Amniotic epithelial cell (primary cell): ENCODE data around the gene INHBC.

Experiments
- DNase-seq: peaks from one replicate; pipeline ENCODE4 v3.0.0-alpha.2; 2010; ENCODE audit warnings: low read depth

The INHBC gene

DNA sequence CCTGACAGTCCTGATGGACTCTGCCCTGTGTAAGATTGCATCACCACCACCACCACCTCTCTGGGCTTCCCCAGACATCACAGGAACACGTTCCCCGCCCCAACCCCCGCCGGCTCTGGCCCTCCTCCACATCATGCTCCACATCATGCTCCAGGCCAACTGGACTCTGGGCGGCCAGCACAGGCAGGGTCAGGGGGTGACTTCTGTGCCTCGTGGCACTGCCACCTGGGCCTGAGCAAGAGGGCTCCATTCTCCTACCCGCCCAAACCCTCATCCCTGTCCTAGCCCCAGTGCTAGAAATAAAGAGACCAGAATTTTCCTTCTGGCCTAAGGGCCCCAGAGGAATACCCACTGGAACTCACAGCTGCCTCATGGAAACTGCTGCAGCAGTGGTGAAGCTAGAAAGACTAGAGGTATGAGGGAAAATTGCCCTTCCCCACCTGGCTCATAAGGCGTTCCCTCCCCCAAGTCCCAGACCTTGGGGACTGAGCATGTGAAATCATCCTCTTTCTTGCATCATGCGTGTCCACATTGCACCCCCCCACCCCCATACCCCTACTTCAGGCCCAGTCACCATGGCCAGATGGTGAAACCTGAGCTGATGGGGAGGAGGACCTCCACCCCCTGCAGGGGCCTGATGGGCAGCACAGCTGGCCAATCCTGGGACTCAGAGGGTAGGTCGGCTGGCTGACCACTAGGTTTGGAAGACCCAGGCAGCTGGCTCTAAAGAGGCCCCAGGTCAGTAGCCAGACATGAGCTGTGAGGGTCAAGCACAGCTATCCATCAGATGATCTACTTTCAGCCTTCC, 20.2 kb downstream of the INHBC start, which contains the start of gene INHBE:
INHBE (plus strand) TSS at position 742 of the 808 bp plus-strand sequence. CDS start 230 bp downstream, outside the sequence.
- peak; percentile 74 for DNase-seq

DNA sequence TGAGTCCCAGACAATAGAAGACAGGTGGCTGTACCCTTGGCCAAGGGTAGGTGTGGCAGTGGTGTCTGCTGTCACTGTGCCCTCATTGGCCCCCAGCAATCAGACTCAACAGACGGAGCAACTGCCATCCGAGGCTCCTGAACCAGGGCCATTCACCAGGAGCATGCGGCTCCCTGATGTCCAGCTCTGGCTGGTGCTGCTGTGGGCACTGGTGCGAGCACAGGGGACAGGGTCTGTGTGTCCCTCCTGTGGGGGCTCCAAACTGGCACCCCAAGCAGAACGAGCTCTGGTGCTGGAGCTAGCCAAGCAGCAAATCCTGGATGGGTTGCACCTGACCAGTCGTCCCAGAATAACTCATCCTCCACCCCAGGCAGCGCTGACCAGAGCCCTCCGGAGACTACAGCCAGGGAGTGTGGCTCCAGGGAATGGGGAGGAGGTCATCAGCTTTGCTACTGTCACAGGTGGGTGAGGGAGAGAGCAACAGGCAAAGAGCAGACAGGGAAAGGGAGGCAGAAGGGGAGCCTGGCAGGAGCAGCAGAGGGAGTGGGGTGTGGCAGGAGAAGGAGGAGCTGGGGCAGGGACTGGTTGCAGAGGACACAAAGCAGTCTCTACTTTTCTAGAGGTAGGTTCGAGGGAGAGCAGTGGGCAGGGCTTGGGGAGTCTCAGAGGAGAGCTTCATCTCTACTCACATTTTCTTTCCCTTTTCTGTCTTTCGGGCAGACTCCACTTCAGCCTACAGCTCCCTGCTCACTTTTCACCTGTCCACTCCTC, 21.0 kb downstream of the INHBC start:
- no peak for DNase-seq

DNA sequence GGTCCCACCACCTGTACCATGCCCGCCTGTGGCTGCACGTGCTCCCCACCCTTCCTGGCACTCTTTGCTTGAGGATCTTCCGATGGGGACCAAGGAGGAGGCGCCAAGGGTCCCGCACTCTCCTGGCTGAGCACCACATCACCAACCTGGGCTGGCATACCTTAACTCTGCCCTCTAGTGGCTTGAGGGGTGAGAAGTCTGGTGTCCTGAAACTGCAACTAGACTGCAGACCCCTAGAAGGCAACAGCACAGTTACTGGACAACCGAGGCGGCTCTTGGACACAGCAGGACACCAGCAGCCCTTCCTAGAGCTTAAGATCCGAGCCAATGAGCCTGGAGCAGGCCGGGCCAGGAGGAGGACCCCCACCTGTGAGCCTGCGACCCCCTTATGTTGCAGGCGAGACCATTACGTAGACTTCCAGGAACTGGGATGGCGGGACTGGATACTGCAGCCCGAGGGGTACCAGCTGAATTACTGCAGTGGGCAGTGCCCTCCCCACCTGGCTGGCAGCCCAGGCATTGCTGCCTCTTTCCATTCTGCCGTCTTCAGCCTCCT, 21.6 kb downstream of the INHBC start:
- DNase-seq, result peak; percentile 29

DNA sequence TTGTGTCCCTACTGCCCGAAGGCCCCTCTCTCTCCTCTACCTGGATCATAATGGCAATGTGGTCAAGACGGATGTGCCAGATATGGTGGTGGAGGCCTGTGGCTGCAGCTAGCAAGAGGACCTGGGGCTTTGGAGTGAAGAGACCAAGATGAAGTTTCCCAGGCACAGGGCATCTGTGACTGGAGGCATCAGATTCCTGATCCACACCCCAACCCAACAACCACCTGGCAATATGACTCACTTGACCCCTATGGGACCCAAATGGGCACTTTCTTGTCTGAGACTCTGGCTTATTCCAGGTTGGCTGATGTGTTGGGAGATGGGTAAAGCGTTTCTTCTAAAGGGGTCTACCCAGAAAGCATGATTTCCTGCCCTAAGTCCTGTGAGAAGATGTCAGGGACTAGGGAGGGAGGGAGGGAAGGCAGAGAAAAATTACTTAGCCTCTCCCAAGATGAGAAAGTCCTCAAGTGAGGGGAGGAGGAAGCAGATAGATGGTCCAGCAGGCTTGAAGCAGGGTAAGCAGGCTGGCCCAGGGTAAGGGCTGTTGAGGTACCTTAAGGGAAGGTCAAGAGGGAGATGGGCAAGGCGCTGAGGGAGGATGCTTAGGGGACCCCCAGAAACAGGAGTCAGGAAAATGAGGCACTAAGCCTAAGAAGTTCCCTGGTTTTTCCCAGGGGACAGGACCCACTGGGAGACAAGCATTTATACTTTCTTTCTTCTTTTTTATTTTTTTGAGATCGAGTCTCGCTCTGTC, 22.3 kb downstream of the INHBC start:
- no peak for DNase-seq

DNA sequence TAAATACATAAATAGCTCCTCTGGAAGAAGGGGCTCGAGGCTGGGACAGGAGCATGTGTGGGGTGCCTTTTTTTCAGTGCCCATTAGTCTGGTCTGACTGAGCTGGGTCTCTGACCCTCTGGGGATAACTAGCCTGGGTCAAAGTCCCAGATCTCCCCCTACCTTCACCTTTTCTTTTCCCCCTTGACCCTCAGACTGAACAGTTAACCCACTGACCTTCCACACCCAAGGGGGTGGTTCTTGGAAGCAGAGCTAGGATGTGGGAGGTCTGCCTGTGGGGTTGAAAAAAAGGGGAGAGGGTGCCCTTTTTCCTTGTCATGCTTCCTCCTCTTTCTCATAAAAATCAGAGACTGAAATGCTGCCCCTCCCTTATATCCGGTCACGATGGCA, 24.1 kb downstream of the INHBC start:
- DNase-seq, result no peak

DNA sequence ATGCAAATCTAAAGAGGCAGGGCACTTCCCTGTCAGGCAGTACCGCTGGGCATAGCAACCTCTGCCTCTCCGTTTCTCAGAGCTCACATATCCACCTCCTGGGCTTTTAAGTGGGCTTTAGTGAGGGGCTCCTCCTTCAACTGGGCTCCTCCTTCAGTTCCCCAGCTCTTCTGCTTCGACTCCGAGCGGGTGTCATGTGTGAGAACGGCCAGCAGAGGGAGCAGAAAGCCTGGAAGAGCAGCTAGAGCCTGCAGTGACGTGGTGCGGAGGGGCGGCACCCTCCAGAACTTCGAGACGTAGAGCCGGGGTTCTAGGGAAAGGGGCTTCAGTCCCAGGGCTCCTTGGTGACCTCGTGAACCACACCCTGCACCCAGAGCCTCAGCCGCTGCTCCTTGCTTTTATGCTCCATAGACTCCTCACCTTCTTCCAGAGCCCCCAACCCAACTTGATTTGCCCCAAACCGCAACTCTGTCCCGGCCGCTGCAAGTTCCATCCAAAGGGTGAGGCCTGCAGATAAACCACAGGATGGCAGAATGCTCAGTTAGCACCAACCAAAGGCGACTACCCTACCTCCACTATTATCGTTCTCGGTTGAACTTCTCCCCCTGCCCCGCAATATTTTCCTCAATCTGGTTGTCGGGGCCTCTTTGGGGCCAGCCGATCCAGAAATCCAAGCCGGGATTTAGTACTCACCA, 24.6 kb downstream of the INHBC start:
- peak; percentile 91 for DNase-seq

DNA sequence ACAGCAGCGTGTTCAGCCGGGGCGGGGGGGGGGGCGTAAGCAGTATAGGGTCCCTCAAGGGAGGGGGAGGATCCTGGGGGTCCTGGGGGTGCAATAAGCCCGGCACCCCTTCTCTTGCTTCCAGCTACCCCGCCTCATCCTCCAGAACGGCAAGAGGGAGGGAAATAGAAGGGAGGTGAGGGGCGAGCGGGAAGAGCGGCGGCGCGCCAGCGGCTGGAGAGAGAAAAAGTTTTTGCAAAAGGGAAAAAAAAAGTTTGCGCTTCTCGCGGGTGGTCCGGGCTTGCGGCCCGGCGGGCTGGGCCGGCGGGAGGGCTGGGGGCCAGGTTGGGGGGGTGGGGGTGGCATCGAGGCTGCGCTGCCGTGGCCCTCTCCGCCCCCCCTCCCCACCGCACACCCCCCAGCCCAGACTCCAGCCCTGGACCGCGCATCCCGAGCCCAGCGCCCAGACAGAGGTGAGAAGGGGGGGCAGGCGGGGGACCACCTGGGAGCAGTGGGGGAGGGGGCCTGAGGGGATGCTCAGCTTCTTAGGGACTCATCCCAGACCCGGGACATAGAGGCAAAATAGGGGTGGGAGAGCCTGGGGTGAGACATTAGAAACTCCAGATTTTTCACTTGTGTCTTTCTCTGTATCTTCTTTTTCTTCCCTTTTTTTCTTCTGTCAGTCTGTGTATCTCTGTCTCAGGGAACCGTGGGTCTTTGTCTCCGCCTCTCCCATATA, 25.3 kb downstream of the INHBC start, which contains the start of gene GLI1:
GLI1 (plus strand) TSS at position 36 of the 718 bp plus-strand sequence. CDS start 3,907 bp downstream, outside the sequence.
- DNase-seq, result no peak

DNA sequence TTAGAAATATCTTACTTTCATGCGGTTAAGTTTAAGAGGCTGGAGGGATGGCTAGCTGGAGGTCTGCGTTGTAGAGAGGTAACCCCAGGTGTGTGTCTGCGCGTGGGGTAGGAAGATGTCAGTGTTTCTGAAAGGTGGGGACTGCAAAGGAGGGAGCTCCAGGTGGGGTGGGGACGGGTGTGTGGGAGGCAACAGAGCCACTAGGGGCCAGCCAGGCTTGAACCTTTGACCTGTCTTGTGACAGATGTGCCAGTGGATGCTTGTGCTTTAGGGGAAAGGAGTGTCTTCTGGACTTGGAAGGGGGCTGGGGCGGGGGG, 25.8 kb downstream of the INHBC start:
- no peak for DNase-seq

DNA sequence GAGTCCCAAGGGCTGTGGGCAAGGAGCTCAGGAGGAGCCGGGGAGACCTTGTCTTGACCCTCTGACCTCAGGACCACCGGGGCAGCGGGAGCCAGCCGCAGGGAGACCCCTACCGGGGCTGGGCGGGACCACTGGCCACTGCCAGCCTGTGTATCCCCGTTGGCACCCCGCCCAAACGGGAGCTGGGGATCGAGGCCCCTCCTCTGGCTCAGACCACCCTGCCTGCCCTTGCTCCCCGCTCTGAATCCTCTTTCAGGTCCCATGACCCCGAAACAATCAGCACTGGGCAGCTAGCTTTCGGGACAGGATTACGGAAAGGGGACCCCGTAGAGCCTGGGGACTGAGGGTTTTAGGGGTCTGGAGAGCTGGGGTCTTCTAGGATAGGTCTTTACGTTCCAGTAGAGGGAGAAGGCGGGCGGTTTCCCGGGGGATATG, 26.3 kb downstream of the INHBC start:
- no peak for DNase-seq

DNA sequence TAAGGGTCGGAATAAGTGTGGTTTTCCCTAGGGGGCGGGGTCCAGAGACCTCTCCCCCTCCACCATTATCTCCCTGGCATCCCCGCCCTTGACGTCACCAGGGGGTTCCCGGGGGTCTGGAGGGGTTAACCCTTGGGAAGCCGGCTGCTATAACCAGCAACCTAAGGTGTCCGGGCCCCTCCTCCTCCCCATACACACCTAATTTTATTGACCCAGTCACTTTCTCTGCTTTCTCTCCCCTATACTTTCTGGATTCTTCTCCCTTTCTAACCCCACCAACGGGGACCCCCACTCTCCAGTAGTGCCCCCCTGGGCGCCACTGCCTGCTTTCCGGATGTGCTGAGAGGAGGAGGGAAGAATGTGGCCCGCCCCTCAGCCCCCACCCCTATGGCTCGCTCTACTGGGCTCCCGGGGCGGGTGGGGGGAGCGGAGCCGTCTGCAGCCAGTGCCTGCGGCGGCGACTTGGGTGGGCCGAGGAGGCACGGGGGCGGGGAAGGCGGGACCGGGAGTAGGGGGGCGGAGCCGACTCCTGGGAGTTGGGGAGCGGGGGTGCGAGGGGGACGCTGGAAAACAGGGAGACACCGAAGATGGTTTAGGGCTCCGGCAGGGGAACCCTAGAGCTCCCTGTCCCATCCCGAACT, 26.8 kb downstream of the INHBC start:
- no peak for DNase-seq

DNA sequence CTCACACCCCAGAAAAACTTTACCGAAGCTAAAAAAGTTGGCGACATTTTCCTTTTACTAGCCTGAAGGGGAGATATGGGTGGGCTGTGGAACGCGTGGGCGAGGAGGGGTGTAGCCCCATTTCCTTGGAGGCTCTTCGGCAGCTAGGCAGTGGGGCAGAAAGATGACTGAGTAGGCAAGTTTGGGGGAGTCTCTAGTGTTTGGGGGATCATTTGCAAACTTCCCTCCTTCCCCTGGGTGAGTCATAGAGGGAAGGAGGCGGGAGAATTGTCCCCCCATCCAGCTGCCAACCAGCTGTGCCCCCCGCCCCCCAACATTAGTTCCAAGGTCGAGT, 27.3 kb downstream of the INHBC start:
- DNase-seq, result peak; percentile 14

DNA sequence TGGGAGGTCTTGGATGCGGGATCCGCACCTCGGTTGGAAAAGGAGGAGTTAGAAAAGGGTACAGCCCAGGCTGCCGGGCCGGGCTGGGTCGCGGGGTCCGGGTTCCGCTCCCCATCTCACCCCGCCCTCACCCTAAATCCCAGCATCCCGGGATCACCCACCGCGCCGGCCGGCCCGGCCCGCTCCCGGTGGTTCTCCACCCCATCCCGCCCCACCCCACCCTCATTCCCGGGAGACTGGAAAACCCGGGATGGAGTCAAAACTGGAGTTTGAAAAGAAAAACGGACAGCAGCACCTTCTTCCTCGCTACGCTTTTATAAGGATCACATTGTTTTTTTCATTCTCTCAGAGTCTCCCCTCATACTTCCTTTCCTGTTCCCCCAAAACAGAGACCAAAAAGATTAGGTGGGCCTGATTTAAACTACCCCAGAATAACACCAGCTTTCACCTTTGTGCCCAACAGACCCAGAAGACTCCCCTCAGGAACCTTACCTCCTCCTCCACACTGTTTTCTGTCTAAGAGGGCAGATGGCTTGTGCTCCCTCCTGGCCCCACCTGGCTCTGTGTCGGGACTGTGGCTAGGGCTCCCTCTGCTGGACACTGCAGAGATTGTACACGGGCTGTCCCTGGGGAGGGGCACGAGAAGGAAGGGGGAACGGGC, 27.8 kb downstream of the INHBC start:
- peak; percentile 78 for DNase-seq

DNA sequence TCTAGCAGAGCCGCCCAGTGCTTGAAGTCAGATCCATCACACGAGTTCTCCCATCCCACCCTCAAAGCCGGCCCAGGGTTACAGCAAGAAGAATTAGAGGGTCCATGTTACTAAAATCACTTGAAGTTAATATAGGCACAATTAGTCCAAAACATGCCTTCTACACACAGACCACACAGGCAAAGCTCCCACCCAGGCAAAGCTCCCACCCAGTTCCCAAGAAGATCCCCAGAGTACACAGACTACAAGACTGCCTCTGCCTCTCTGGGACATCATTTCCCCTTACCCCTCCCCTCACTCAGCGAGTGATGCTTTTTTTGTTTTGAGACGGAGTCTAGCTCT, 28.3 kb downstream of the INHBC start:
- DNase-seq, result no peak

DNA sequence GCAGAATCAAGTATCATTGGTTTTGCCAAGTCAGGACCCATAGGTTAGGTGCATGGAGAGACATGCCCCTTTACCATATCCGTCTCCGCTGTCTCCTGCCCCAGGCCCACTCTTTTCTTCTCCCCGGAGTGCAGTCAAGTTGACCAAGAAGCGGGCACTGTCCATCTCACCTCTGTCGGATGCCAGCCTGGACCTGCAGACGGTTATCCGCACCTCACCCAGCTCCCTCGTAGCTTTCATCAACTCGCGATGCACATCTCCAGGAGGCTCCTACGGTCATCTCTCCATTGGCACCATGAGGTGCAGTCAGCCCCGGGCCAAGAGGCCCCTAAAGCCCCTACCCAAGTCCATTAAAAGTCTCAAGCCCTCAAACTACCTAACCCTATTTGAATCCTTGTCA, 30.0 kb downstream of the INHBC start:
- DNase-seq, result no peak

DNA sequence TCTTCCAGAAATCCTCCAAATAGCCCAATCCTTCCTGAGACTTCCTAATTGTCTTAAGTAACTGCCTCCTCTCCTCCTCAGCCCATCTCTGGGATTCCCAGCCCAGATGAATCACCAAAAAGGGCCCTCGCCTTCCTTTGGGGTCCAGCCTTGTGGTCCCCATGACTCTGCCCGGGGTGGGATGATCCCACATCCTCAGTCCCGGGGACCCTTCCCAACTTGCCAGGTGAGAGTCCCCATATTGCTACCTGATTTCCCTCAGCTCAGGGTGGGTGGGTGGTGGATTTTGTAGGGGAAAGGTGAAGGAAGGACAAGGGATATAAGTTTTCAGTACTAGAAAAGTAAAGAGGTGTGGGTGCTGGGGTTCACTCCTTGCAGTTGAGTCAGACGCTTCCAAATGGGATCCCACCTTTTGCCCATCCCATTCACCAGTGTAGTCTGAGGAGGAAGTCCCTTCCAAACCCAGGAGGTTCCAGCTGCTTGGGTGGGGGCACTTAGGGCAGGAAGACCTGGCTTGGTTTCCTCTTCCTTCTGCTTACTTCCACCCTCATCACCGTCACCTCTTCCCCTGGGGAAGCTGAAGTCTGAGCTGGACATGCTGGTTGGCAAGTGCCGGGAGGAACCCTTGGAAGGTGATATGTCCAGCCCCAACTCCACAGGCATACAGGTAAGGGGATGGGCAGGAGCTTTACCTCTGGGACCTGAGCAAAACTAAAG, 30.6 kb downstream of the INHBC start:
- no peak for DNase-seq

DNA sequence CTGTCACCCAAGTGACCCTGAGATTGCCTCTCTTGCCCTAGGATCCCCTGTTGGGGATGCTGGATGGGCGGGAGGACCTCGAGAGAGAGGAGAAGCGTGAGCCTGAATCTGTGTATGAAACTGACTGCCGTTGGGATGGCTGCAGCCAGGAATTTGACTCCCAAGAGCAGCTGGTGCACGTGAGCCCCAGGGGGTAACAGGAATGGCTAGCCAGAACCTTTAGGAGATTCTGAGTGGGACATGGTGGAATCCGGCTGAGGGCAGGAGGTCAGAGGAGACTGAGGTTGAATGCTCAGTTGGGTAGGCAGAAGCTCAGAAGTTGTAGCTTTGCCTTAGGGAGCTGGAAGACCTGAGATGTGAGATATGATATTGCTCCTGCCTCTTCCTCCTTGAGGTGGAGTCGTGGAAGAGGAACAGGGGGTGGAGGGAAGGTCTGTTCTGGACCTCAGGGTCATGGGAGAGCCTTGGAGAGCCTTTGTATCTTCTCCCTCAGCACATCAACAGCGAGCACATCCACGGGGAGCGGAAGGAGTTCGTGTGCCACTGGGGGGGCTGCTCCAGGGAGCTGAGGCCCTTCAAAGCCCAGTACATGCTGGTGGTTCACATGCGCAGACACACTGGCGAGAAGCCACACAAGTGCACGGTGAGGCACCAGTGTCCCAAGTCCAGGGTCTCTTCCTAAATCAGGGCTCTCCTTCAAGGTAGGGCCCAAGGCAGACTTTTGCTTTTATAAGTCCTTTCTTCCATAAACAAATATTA, 31.3 kb downstream of the INHBC start:
- no peak for DNase-seq

DNA sequence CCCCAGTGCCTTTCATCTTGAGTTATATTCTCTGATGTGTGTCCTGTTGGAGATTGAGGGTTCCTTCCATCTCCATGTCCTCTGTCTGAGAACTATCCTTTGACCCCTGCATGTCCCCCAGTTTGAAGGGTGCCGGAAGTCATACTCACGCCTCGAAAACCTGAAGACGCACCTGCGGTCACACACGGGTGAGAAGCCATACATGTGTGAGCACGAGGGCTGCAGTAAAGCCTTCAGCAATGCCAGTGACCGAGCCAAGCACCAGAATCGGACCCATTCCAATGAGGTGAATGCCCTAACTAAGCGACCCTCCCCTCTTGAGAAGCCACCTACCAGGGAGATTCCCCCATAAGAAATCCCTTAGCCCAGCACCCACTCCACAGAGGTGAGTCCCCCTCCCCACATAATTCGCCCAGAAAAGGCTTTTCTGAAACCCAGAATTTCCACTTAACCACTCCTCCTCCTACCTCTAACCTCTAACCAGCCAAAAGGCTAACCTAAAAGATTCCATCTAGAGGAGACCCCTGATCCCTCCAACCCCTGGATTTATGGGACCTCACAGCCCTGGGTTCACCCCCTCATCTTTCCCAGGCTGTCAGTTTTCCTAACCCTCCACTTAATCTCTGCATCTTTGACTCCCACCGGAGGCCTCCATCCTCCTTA, 32.8 kb downstream of the INHBC start:
- DNase-seq, result no peak

DNA sequence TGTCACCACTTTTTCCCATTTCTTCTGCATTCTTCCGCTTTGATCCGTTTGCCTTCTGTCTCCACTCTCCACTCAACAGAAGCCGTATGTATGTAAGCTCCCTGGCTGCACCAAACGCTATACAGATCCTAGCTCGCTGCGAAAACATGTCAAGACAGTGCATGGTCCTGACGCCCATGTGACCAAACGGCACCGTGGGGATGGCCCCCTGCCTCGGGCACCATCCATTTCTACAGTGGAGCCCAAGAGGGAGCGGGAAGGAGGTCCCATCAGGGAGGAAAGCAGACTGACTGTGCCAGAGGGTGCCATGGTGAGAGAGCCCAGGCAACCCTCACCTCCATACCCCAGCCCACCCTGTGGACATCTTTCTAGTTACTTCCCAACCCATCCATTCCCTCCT, 33.3 kb downstream of the INHBC start:
- DNase-seq, result no peak
